ENCODE data around the gene COX8A. TPM values are rescaled to one million over a fixed set of nuclear protein-coding genes. Genes with fewer than 3 reads are reported as not detected.
A peak's percentile ranks its signal among the peaks of the same experiment; 100 is the strongest.

COX8A gene
- total RNA-seq, 1 donor from 2014 or later = 282 TPM

DNA sequence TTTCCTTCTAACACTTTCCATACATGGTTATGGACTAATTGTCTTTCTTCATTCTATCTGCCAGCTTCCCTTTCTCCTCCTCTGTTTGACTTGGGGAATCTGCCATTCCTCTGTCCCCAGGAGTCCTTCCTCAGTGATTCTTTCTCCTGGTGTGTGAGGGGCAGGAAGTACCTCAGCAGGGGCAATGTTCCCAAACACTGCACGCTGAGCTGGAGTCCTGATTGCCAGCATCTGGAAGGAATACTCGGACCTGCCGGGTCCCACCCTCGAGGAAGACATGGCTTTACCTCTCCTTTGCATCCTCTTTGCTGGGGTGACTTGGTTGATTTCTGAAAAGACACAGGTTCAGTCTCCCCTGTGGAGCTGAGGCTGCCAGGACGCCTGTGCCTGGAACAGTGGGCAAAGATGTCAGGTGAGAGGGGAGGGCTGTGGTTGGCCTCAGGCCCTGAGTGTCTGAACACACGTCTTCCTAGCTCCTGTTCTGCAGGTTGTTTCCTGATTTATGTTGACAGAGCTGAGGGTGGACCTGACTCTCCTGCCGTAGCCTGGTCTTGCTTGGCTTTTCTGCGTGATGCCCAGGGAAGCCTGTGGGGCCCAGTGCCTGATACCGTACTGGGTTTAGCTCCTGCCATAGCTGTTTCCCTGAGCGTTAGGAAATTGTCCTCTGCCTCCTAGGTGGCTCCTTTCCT, 4.3 kb downstream of the COX8A start:
- no peaks in the 10 kb centered on the region for H3K36me3 ChIP-seq (ENCODE audit: control insufficient read depth, insufficient read depth, low read length)
- no peak overlapping the region for H3K4me3 ChIP-seq (ENCODE audit: low read depth, low read length)
- H3K27me3 ChIP-seq (ENCODE audit: control insufficient read depth, insufficient read depth, low read length) = no peaks in the 10 kb centered on the region
- no peak for TF ChIP-seq CTCF (IDR thresholded peaks at IDR 0.05; ENCODE audit: insufficient read depth, low read length, poor library complexity, severe bottlenecking)
- DNase-seq (ENCODE audit: low read depth) = no peak

DNA sequence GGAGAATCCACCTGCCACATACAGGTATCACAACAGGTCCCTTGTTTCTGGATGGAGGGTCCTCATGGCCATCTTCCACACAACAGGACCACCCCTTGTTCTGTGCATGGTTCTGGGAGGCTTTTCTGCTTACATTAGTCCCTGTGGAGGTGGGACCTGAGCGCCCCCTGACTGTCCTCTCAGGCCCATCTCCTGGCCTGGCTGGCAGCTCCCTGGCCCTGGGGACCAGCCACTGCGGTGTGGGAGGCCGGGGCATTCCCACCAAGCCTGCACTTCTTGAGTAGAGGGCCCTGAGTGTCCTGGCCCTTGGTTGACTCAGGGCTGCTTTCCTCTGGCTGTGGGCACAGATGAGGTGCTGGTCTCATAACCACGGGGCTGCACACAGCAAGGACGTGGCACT, 5.0 kb downstream of the COX8A start:
- no peak for DNase-seq (ENCODE audit: low read depth)
- no peaks in the 10 kb centered on the region for H3K36me3 ChIP-seq (ENCODE audit: control insufficient read depth, insufficient read depth, low read length)

GRCh38 chr11:63985812-63986155, 11.4 kb downstream of the COX8A start:
- no peaks in the 10 kb centered on the region for H3K27me3 ChIP-seq (ENCODE audit: control insufficient read depth, insufficient read depth, low read length)
- TF ChIP-seq CTCF (IDR thresholded peaks at IDR 0.05; ENCODE audit: insufficient read depth, low read length, poor library complexity, severe bottlenecking) = no peak
- H3K36me3 ChIP-seq (ENCODE audit: control insufficient read depth, insufficient read depth, low read length) = peaks cover 6% of the 10 kb centered on the region
- no peak for DNase-seq (ENCODE audit: low read depth)
- peak overlapping the region; percentile 87 for H3K4me3 ChIP-seq (ENCODE audit: low read depth, low read length)

More for the DNA sequence above, 5.0 kb downstream of the COX8A start:
- TF ChIP-seq CTCF (IDR thresholded peaks at IDR 0.05; ENCODE audit: insufficient read depth, low read length, poor library complexity, severe bottlenecking) = no peak
- Histone ChIP-seq H3K27me3 (ENCODE audit: control insufficient read depth, insufficient read depth, low read length) (no peaks in the 10 kb centered on the region), H3K4me3 (ENCODE audit: low read depth, low read length) (no peak overlapping the region)

- peak within 1 kb of the TSS; percentile 87 for H3K4me3 ChIP-seq (ENCODE audit: low read depth, low read length)
- peak; percentile 71 for DNase-seq (ENCODE audit: low read depth)
- peaks cover 6% of the 10 kb centered on the region for H3K36me3 ChIP-seq (ENCODE audit: control insufficient read depth, insufficient read depth, low read length)
- TF ChIP-seq CTCF (IDR thresholded peaks at IDR 0.05; ENCODE audit: insufficient read depth, low read length, poor library complexity, severe bottlenecking) = no peak
- H3K27me3 ChIP-seq (ENCODE audit: control insufficient read depth, insufficient read depth, low read length) = no peaks in the 10 kb centered on the region
These were observed 11.9 kb downstream of the COX8A start, which contains the start of gene OTUB1 for GRCh38 chr11:63986156-63986931. Gene OTUB1 (plus strand): TSS chr11:63986438. CDS start chr11:63986457, 19 bp downstream.

DNA sequence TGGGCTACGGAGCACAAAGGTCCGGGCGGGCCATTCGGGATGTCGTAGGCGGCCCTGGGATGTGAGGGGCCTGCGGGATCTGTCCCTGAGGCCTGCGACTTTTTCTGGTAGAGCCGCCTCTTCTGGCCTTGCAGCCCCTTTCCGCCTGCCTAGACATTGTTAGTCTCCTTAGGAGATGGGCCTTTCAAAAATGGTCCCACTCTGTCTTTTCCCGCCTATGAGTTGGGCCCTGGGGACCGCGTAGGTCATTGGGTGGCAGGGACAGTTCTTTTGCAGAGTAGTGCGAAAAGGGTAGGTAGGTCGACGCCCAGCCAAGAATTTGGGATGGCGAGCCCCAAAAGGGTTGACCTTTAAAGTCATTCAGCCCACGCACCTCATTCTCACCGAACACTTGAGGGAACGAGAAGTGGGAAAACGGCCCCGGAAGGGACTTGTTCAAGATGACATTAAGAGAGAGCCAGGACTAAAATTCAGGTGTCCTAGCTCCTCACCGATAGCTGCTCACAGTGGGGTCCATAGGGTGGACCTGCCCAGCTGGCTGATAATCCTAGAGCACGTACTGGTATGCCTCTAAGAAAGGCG, 12.6 kb downstream of the COX8A start:
- Histone ChIP-seq H3K4me3 (ENCODE audit: low read depth, low read length) (peak overlapping the region; percentile 87), H3K27me3 (ENCODE audit: control insufficient read depth, insufficient read depth, low read length) (no peaks in the 10 kb centered on the region), H3K36me3 (ENCODE audit: control insufficient read depth, insufficient read depth, low read length) (peaks cover 6% of the 10 kb centered on the region)
- no peak for DNase-seq (ENCODE audit: low read depth)
- TF ChIP-seq CTCF (IDR thresholded peaks at IDR 0.05; ENCODE audit: insufficient read depth, low read length, poor library complexity, severe bottlenecking) = no peak
